ENCODE measurements around the gene TCERG1L.
"Not testable (repeated sequence)": the region's sequence is repeated elsewhere in the genome, so short reads cannot be mapped to it uniquely, and the experiment has no call there.

TCERG1L gene

DNA sequence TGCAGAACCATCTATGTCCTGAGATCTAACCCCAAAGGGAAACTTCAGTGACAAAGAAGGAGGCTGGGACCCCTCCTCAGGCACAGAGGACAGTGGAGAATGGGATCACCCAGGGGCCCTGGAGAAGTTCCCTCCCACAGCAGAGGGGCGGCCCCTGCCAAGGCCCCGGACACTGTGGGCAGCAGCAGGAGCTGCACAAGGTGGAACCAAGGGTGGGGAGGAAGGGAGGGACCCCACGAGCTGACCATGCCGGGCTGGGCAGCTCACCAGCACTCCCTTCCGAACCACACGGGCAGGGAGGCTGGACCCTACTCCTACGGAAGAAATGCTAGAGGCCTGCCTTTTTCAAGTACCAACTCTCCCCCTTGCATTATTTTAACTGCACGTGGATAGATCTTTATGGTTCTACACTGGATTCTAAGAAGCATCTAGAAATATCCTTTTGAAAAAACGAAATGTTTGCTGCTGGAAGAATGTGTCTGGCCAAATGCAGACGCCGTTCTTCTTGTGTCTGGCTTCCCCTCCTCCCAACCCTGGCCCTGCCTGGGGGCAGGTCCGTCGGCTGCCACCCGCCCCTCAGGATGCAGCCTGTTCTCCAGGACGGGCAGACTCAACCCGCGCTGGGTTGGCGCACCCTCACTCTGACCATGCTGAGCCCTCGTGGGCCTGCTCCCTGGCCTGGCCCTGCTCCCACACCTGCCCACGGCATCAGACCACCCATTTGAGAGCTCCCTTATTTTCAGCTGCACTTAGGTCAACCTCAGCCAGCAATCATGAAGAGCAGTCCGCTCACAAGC, 193.9 kb downstream of the TCERG1L start:
- no peak for DNase-seq

DNA sequence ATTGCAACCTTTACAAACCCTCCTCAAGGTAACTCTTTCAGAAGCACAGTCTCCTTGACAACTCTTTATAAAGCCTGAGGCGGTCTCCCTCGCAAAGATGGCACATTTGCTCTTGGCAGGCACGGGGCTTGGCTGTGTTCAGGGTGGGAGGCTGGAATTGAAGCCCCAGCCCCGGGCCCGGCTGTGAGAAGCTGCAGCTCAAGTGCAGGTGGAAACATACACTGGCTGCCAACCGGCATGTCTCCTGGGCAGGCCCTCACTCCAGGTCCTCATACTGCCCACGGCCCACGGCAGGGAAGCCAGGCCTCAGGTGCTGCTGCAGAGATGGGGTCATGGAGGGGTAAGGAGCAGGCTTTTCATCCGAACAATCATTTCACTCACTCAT, 194.5 kb downstream of the TCERG1L start:
- no peak for DNase-seq

DNA sequence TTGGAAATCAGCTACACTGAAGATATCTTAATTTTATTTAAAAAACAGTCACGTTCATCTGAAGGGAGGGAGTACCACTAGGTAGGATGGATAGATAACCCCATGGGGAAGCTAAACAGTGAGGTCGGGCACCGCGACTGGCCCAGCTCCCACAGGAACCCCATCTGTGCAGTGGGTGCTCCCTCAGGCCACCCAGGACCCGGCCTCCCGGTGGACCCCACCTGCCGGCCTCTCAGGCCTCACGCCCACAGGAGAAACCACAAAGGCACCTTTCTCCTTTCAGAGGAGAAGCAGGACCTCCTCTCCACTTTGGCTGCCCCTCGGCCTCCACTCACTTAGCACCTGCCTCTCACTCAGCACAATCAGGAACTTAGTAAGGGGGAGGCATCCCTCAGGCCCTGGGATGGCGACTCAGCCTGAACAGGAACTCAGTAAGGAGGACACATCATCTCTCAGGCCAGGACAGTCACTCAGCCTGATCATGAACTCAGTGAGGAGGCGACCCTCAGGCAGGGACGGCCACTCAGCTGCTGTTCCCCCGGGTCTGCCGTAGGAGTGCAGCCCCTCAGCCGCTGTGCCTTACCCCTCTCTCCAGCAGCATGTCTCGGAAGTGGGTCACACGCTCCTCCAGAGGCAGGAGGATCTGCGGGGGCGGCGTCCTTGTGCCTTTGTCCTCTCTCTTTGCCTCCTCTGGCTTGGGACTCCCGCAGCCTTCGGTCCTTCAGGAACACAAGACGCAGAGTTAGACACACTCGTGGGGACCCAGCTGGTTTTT, 195.1 kb downstream of the TCERG1L start:
- DNase-seq: no peak

DNA sequence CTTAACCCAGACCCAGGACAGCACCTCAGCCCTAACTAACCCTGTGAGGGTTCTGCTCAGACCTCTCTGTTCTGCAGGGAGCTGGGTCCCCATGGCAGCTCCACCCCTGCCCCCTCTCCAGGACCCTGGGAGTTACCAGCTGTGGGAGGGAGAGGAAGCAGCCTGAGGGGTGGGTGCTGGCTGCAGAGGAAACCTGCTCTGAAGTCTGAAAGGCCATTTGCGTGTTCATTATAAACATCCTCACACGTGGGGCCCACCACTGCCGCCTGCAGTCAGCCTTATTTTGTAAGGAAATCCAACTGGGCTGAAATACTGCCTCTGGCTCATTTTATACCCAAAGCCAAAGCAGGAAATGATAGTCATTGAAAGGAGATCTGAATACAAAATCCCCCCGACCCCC, 195.7 kb downstream of the TCERG1L start:
- no peak for DNase-seq

DNA sequence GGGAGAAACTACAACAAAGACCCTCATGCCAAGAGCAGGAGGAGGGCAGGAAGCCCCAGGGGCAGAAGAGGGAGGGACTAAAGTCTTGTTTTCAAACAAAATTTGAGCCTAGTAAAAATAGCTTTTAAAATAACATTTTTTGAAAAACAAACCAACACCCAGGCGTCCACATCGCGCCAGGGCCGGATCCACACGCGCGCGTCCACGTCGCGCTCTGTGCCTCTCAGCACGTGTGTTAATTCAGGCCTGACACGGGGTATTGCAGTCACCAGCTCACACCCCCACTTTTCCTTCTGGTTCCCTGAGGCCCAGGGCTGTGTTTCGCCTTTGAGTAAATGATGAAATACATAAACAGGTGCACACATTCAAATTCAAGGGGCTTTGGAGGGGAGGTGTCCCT, 196.2 kb downstream of the TCERG1L start:
- DNase-seq: no peak

DNA sequence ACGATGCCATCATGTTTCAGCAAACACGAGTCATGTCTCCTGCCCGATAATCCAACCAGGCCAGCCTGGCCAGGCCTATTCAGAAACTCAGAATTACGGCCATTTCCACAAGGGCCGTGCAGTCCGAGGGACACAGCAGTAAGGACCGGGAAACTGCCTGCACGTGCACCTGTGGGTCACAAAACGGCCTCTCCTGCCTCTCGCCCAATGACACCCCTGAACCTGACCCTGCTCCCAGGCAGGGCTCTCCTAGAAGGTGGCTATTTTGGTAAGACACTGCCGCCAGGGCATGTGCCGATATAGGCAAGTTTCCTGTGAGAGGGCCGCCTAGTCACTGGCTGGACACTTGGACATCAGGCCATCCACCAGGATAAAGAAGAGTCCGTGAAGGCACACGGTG, 196.7 kb downstream of the TCERG1L start:
- no peak for DNase-seq

DNA sequence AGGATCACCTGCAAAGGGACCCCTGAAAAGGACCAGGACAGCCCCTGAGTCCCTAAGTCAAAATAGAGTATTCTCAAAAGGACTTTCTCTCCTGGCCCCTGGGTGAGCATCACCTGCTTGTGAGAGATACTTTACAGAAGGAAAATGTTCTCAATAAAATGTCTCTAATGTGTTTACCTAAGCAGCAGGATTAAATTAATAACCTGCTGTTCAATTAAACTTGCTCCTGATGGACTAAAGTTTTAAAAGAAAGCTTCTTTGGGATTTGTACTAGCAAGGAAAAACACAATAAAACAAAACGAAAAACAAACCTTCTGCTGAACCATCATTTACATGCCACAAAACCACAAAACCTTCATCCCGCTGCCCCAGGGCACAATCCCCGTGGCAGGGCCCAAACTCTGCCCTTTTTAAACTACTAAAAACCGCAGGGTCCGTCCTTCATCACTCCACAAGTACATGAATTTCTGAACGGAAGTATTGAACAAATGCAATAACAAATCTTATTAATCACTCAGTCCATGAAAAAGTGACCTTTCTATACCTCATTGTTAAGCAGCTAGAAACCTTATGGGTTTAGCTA, 197.7 kb downstream of the TCERG1L start:
- no peak for DNase-seq

DNA sequence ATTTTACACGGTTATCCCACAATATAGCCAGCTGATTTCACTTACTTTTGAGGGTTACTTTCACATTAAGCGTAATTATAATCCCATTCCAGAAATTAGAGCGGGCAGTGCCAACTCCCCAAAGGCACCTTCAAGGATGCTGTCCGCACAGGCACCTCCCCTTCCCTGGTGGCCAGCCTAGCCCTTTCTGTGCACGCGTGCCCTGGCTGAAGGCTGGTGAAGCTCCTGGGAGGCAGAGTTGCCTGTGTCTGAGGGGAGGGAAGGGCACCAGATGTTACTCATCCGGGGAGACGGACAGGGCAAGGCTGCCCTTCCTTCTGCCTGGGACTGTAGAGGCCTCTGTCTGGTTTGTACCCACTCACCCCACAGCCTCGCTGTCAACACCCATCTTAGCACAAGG, 198.4 kb downstream of the TCERG1L start:
- no peak for DNase-seq

DNA sequence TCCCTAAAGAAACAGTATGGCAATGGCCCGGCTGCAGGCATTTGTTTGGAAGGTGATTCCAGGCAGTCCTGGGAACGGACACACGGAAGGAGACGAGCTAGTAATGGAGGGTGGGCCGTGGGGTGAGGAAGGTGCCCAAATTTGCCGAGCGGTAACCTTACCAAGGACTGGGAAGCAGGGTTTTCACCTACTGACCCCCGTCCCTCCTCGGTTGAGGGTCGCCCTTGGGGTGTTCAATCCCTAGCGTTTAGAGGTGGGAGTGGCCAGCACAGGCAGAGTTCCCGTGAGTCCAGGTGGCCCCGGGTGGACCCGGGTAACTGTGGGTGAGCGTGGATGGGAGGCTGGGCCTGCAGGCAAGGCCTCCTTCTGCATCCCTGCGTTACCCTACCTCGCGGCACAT, 198.8 kb downstream of the TCERG1L start:
- no peak for DNase-seq

DNA sequence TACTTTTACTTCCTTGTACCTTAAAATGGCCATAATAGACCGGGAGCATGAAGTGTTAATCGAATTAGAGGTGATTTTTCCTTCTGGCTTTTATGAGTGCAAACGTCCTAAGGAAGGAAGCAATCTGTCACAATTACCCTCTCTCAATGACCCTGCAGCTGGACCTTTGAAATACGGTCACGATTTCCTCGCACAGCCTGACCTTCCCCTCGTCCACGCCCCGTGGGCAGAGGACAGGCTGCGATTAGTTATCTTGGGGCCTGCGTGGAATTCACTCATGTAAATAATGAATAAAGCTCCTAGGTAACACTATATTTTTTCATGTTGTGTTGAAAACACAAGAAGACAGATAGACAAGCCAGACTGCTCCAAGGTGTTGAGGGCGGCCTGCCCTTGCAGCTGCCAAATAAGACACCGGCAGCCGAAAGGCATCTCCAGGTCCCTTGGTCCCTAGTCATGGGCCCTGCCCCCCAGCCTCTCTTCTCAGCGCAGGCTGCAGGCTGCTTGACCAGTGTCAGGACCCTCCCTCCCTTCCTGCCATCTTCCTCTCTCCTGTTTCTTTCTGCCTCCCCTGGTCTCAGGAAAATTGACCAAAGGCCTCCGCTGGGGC, 199.9 kb downstream of the TCERG1L start:
- DNase-seq: no peak

DNA sequence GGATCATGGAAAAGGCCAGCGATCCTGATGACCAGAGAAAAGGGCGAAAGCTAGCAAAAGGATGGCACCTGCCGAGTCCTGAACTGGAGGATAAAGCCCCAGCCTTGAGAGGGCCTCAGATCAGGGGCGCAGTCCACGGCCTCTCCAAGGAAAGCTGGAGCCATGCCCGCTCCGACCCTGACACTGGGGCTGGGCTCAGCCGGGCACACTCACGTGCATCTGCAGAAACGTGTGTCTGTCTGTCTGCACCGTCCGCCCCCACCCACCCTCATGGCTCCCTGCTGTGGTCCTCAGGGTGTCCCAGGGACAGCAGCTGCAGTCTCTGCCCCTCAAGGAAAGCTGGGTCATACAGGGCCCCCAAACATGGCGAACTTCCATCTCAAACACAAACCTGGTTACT, 200.5 kb downstream of the TCERG1L start:
- DNase-seq: no peak

DNA sequence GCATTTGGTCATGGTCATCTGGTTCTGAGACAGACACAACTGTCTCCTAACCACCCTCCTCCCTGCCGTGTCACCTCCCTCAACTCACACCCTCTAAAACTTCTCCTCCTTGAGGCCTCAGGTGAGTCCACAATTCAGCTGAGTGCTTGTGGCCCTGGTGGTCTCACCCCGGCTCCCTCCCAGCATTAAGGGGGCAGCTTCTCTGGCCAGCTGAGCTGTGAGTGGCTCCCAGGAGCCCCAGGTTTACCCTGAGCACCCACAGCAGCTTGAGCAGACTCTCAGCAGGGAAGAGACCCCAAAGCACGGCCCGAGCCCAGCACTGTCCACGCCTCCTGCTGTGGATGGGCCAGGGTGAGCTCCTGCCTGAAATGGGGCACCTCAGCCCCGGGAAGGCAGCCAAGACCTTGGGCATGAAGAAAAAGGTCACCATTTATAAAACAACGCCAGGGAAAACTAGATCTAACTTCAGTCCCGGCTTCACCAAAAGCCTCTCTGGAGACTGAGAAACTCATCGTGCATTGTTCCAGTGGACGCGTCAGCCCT, 201.2 kb downstream of the TCERG1L start:
- no peak for DNase-seq

DNA sequence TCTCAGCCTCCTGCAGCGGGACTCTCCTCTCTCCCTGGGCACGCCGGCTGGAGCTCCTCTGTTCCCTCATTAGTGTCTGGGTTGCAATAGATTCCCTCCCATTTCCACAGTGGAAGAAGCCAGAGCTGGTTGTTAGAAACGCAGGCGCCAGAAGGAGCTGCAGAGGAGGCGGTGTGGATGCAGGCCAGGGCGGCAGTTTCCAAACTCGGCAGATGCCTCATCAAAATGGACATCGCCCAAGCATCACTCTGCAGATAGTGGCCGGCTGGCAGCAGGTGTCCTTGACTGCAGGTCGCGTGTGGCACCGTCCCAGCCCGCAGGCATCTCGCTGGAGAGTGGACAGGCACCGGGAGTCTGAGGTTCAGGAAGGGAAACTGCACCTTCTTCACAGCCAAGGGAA, 201.8 kb downstream of the TCERG1L start:
- no peak for DNase-seq

DNA sequence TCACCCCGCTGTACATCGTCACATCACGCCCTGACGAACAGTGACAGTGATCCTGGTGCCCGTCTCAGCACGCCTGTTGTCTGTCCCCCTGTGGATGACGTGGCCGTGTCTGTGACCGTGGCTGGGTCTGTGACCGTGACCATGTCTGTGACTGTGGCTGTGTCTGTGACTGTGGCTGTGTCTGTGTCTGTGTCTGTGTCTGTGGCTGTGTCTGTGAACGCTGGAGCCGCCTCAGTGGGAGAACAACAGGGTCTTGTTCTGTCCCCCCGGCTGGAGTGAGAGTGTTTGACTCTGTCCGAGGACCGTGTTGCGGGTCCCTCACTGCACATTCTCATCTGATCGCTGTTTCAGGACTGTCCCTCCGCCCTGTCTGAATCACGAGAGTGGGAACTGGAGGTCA, 202.2 kb downstream of the TCERG1L start:
- no peak for DNase-seq

DNA sequence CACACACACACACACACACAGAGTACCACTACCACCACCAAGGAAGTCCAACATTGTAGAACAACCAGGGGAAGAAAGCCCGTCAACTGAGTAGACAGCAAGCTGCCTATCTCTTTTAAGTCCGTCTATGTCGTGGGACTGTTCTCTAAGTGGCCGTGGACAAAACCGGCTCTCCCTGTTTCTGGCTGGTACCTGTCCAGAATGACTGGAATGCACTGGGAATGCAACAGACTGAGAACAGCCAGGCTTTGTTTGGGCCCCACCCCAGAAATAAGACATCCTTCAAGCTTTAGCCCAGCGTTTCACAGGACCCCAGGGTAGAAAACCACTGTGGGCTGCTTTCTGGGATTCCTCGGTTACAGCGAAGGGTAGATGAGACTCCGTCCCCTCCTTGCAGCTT, 203.6 kb downstream of the TCERG1L start:
- no peak for DNase-seq

DNA sequence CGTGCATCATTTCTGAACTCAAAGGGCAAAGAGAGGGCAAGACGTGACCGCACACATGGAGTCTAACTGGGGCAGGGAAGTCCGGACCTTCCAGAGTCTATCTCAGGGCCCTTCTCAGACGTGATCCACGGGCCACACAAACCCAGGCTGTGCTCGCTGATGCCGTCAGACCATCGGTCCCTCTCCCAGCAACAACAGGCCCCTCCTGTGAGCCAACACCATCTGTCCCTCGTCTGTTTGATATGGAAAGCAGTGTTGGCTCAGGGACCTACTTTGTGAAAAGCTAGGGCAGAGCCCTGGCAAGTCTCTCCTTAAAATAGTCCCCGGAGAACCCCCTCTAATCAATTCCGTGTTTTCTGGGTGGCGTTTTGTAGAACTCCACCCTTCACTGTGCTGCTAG, 208.8 kb downstream of the TCERG1L start:
- DNase-seq: no peak

DNA sequence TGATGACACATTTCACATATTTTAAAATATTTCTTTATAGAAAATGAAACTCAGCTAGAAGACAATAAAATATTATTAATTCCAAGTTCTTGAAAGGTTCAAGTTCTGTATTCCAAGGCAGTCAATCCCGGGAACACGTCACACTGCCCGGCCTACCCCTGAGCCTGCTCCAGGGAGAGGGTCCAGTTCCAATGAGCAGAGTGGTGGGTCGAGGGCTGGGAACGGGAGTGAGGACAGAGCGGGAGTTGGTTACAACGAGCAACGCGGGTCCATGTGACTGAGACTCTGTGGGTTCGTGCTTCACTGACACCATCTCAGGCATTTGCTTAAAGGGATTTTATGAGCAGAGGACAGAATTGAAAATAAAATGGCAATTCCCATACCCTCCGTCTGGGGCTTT, 209.4 kb downstream of the TCERG1L start:
- no peak for DNase-seq

DNA sequence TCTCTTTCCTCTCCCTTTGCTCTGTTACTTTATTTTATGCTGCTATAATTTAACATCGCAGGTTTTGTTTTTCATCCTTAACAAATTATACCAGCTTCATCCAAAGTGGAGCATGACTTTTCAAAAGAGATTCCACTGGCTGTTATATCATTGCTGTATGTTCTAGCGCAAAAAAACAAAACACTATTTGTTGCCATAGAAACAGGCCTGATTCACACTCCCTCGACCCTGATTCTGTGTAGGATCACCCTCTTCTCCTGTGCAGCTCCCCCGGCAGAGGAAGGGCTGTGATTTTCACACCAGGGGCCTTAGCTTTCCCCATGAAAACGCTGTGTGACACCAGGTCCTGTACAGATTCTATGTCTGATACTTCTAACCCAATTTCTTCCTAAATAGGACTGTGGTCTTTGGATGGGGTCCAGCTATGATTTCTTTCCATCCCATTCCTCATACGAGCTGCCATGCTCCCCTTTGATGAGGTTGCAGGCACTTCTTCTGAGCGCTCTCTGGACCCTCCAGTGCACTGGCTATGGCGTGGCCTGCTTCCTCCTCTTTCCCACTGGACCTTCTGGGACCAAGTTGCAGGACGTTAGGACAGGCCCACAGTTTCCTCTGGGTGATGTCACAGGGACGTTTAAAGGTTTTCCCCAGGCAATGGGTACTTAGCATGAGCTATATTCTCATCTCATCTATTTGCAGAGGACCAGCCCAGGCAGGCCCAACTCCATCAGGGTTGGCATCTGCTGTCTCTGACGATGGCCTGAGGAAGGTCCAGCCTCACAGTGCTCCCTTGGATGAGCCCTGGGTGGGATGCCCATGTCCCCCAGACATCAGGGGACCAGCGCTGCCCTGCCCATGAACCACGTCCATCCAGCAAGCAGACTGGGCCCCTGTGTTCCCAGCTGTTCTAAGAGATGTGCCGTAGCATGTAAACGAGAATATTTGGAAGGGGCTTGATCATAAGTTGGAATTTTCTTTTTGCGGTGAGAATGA, 210.8 kb downstream of the TCERG1L start:
- DNase-seq: not testable (repeated sequence)

DNA sequence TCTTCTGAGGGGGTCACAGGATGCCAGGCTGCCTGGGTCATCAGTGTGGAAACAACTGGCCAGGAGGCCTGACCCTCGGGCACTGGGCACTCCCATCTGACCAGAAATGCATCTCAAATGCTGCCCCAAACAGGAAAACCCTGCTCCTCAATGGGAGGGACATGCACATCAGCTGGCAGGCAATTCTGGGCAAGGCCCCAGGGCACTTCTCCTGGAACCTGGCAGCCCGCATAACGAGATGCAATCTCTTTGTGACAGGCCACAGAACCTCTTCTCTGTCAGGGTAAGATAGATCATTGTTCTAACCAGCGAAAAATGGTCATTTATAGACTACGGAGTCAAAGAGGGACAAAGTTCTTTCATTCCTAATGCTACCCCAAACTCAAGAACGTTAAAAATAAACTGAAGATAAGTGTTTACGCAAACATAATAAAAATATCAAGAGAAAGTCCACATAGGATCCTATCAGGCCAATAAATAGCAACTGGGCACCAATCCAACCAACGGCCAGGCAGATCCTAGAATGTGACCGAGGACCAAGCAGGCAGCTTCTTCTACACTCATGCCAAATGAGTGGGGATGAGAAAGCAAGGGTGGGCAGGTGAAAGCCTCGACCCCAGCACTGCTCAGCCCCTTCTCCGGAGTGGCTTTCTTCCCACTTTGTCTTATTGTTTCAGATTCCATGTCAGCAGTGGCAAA, 212.3 kb downstream of the TCERG1L start:
- no peak for DNase-seq

DNA sequence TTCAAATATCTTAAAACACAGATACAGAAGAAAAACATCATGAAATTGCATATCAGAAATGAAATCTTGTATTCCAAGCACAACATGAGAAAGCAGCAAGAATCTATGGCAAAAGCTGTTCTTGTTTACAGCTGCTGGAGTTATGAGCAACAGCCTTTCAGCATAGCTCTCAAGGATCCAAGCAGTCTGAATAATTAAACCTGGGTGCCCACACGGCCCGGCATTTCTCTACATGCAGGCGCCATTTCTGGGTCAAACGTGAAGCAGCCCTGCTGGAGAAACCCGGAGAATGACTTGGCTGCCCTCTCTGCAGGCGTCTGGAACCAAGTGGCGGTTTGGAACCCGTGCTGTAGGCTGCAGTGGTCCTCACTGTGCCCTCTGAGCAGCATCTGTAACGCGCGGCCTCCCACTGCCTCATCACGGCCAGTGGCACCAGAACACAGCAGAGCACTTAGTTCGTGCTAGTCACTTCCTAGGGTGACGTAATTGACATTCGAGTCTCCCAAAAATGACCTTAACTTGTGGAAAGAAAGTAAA, 213.0 kb downstream of the TCERG1L start:
- DNase-seq: no peak

DNA sequence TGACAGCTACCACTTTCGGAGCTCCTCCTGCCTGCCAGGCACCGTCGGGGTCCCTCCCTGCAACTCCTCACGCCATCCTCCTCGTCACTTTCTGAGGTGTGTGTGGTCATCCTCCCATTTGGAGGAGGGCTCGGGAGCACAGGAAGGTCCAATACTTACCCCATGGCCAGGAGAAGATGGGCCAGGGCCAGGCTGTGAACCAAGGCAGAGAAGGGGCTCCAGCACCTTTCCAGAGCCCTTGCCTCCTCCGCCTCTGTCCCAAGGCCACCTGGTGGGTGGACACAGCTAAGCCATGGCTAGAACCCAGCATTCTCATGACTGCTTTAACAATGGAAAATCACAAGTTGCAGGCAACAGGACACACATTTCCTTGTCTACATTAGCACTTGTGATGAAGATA, 215.5 kb downstream of the TCERG1L start:
- DNase-seq: no peak

DNA sequence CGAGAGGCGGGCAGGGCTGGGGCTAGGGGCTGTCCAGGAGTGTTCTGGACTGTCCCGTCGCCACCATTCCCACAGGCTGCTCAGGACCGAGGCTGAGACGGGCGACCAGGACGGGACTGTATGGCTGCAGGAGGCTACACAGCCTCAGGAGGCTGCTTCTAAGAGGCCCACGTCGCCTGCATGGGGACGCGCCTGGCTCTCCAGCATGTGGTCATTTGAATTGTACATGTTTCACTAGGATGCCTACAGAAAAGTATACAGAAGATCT, 216.3 kb downstream of the TCERG1L start:
- DNase-seq: no peak
